IMR-90 (cell line): Measurements from ENCODE around the gene AP3S1. TPM values are rescaled to one million over a fixed set of nuclear protein-coding genes. Genes with fewer than 3 reads are reported as not detected.
A peak's percentile ranks its signal among the peaks of the same experiment; 100 is the strongest.

Experiments used
- ATAC-seq: fragments of 200-7000 bp; cut with Tn5 transposase; 2 replicates; pipeline ENCODE4 v1.9.1; 2020; ENCODE audit warnings: low read depth, mild to moderate bottlenecking, moderate library complexity
- BruUV-seq: library from RNA; stranded (reverse); fragments of 400-500 nt; replicated peaks from 2 replicates; lab custom pipeline; 2021; lab: Mats Ljungman, UMichigan
- CTCF ChIA-PET: fragments of 300-600 bp; formaldehyde crosslinking; extraction: SDS; loops from one replicate; lab custom pipeline; 2021; ENCODE audit warnings: antibody characterized with exemption; lab: Yijun Ruan, JAX
- POLR2A ChIA-PET: fragments of 300-600 bp; sonication (Branson Sonifier 250); formaldehyde crosslinking; loops from one replicate; lab custom pipeline; 2022; ENCODE audit warnings: antibody characterized with exemption; ENCODE audit not compliant: unreplicated experiment; lab: Charles Lee
- DNase-seq: peaks from one replicate; pipeline ENCODE4 v3.0.0; 2013
- H2AFZ ChIP-seq: replicated peaks from 2 replicates; pipeline ENCODE3; 2013; ENCODE audit warnings: low read length, mild to moderate bottlenecking; ENCODE audit not compliant: poor library complexity
- H2AK5ac ChIP-seq: 2 replicates; pipeline ENCODE4 v1.6.1; 2013; ENCODE audit warnings: low read depth, low read length, inconsistent platforms
- H2AK9ac ChIP-seq: replicated peaks from 2 replicates; pipeline ENCODE3; 2013; ENCODE audit warnings: mild to moderate bottlenecking, low read depth, low read length, moderate library complexity; ENCODE audit not compliant: poor library complexity
- H2BK120ac ChIP-seq: 2 replicates; pipeline ENCODE4 v1.6.1; 2013; ENCODE audit warnings: low read depth, low read length, inconsistent platforms
- H2BK15ac ChIP-seq: 3 replicates; pipeline ENCODE4 v1.6.1; 2013; ENCODE audit warnings: low read depth, low read length, inconsistent platforms
- H2BK20ac ChIP-seq: 2 replicates; pipeline ENCODE4 v1.6.1; 2013; ENCODE audit warnings: low read depth, mild to moderate bottlenecking, inconsistent platforms, low read length, moderate library complexity
- H2BK5ac ChIP-seq: 2 replicates; pipeline ENCODE4 v1.6.1; 2013; ENCODE audit warnings: mild to moderate bottlenecking, low read depth, low read length, inconsistent platforms; ENCODE audit not compliant: poor library complexity, severe bottlenecking
- H3K14ac ChIP-seq: replicated peaks from 2 replicates; pipeline ENCODE4 v1.6.1; 2013; ENCODE audit warnings: low read depth, low read length, inconsistent platforms
- H3K18ac ChIP-seq: 2 replicates; pipeline ENCODE4 v1.6.1; 2013; ENCODE audit warnings: low read depth, low read length, control low read depth
- H3K23ac ChIP-seq: 2 replicates; pipeline ENCODE4 v1.6.1; 2013; ENCODE audit warnings: low read depth, low read length, inconsistent platforms
- H3K27ac ChIP-seq: 2 replicates; pipeline ENCODE4 v1.5.1; 2013; ENCODE audit warnings: mild to moderate bottlenecking, control low read depth, low read length; ENCODE audit not compliant: insufficient read depth
- H3K27me3 ChIP-seq: 2 replicates; pipeline ENCODE4 v1.6.1; 2013; ENCODE audit warnings: low read length; ENCODE audit not compliant: control insufficient read depth, insufficient read depth
- H3K36me3 ChIP-seq: 2 replicates; pipeline ENCODE4 v1.6.1; 2013; ENCODE audit warnings: low read length, mixed read lengths; ENCODE audit not compliant: control insufficient read depth, insufficient read depth
- H3K4ac ChIP-seq: 2 replicates; pipeline ENCODE4 v1.6.1; 2013; ENCODE audit warnings: low read depth, low read length, inconsistent platforms
- H3K4me1 ChIP-seq: 2 replicates; pipeline ENCODE4 v1.6.1; 2013; ENCODE audit warnings: low read length, mixed read lengths; ENCODE audit not compliant: control insufficient read depth, insufficient read depth
- H3K4me2 ChIP-seq: 2 replicates; pipeline ENCODE4 v1.6.1; 2013; ENCODE audit warnings: low read depth, mild to moderate bottlenecking, control low read depth, low read length, moderate library complexity
- H3K4me3 ChIP-seq: 2 replicates; pipeline ENCODE4 v1.5.1; 2013; ENCODE audit warnings: low read depth, mild to moderate bottlenecking, control low read depth, low read length, moderate library complexity; ENCODE audit not compliant: insufficient read depth
- H3K56ac ChIP-seq: 2 replicates; pipeline ENCODE4 v1.6.1; 2013; ENCODE audit warnings: low read length, inconsistent platforms; ENCODE audit not compliant: insufficient read depth; ENCODE audit errors: extremely low read depth
- H3K79me1 ChIP-seq, 2 experiments: 2 replicates each; pipeline ENCODE4 v1.6.1; 2013; ENCODE audit warnings: low read length in 2 of 2, inconsistent platforms in 1 of 2, low read depth in 1 of 2
- H3K9ac ChIP-seq: 2 replicates; pipeline ENCODE4 v1.6.1; 2013; ENCODE audit warnings: low read depth, low read length, control low read depth
- H3K9me1 ChIP-seq: 2 replicates; pipeline ENCODE4 v1.6.1; 2013; ENCODE audit warnings: low read length, inconsistent platforms; ENCODE audit not compliant: insufficient read depth
- H3K9me3 ChIP-seq: 2 replicates; pipeline ENCODE4 v1.6.1; 2013; ENCODE audit warnings: low read length; ENCODE audit not compliant: control insufficient read depth, insufficient read depth
- H4K20me1 ChIP-seq: 2 replicates; pipeline ENCODE4 v1.6.1; 2013; ENCODE audit warnings: low read length, inconsistent platforms; ENCODE audit not compliant: insufficient read depth
- H4K5ac ChIP-seq: 2 replicates; pipeline ENCODE4 v1.6.1; 2013; ENCODE audit warnings: mild to moderate bottlenecking, low read depth, low read length, control low read depth
- H4K8ac ChIP-seq, 2 experiments: 2 replicates each; pipeline ENCODE4 v1.6.1; 2013; ENCODE audit warnings: low read depth in 2 of 2, low read length in 2 of 2, control low read depth in 1 of 2, inconsistent platforms in 1 of 2
- H4K91ac ChIP-seq: 2 replicates; pipeline ENCODE4 v1.6.1; 2013; ENCODE audit warnings: low read depth, low read length, inconsistent platforms; ENCODE audit not compliant: insufficient read depth
- BHLHE40 ChIP-seq: fragments of 150-350 bp; IDR thresholded peaks from 2 replicates; pipeline ENCODE4 v1.6.1; 2016; ENCODE audit warnings: mild to moderate bottlenecking, low read depth, low read length
- MAFK ChIP-seq: IDR thresholded peaks from 2 replicates; pipeline ENCODE4 v1.6.1; 2012; ENCODE audit warnings: low read depth, low read length, improper control_type of control experiment
- WGBS, 2 experiments: methylation state at CpG; one replicate each; pipeline versions ENCODE4 v1.1.5 to v1.1.7; 2013; ENCODE audit warnings: missing lambda C conversion rate in 2 of 2; ENCODE audit not compliant: insufficient read length in 1 of 2; ENCODE audit errors: extremely low coverage in 2 of 2; 5-methylcytosine and 5-hydroxymethylcytosine counted together
- dilution Hi-C: fragments of 300-500 bp; cut with HindIII; formaldehyde crosslinking; loops from one replicate; pipeline ENCODE4 v1.14.3; 2018; ENCODE audit warnings: low sequenced_read_pairs; ENCODE audit not compliant: unreplicated experiment
- in situ Hi-C: fragments of 300-500 bp; cut with MboI; formaldehyde crosslinking; loops from 3 replicates; pipeline ENCODE4 v1.14.3; 2019; ENCODE audit warnings: low sequenced_read_pairs, inconsistent platforms, mixed read lengths
- intact Hi-C: fragments of 100-400 bp; cut with micrococcal nuclease; formaldehyde crosslinking; loops from 2 replicates; pipeline ENCODE4 v1.10.0; 2022
- polyA plus RNA-seq, 3 experiments: library from polyadenylated mRNA; depleted of rRNA; stranded (reverse); fragments of >200 nt; gene quantifications; 2 replicates each; pipeline ENCODE4 v1.2.3, GENCODE V29; 2012; ENCODE audit warnings: low replicate concordance in 1 of 3
- total RNA-seq: library from RNA; depleted of rRNA; stranded (reverse); fragments of >200 nt; gene quantifications from 2 replicates; pipeline ENCODE4 v1.2.3, GENCODE V29; 2012
- TF ChIP-seq, protein P1 (sequence below): conservative IDR thresholded peaks from 2 replicates; pipeline ENCODE4 v1.5.1; 2012; ENCODE audit warnings: mild to moderate bottlenecking, low read depth, low read length, improper control_type of control experiment

AP3S1 gene
- total and polyA plus RNA-seq, 2 of the 4 experiments (the other 2 are of a cell fraction) = 21.9 to 73.1 TPM

DNA sequence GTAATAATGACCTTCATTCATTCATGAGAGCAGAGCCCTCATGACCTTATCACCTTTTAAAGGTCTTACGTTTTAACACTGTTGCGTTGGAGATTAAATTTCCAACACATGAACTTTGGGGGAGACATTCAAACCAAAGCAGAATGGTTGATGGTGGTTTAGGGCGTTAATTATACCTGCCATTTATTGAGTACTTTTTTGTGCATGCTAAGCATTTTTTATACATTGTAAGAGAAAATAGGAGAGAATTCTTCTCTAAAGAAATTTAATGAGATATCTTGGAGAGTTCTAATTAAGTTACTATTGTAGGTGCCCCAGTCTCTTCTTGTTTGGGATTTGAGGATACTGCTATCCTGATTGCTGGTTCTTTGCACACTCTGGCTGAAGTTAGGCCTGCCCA, 12.4 kb downstream of the AP3S1 start:
- no peak for DNase-seq
- H3K18ac ChIP-seq = no peak overlapping the region
- WGBS, 2 experiments = no CpG with 5 or more reads among the region's 3 CpGs
- no peak overlapping the region for H2BK120ac ChIP-seq
- H3K4me2 ChIP-seq = no peak overlapping the region
- ChIA-PET POLR2A (no interaction called here), CTCF (no interaction called here)
- ATAC-seq = no peak
- no peak overlapping the region for H3K14ac ChIP-seq
- H3K4me1 ChIP-seq = peaks cover 14% of the 10 kb centered on the region
- no peak overlapping the region for H4K8ac ChIP-seq
- no peak overlapping the region for H3K23ac ChIP-seq
- no peak overlapping the region for H2AK9ac ChIP-seq
- H4K5ac ChIP-seq = no peak overlapping the region
- no peaks in the 10 kb centered on the region for H3K27me3 ChIP-seq
- no peaks in the 10 kb centered on the region for H3K9me3 ChIP-seq
- H3K9me1 ChIP-seq = peaks cover 3% of the 10 kb centered on the region
- no peak overlapping the region for H3K4me3 ChIP-seq
- H2BK5ac ChIP-seq = no peak overlapping the region
- H3K4ac ChIP-seq = no peak overlapping the region
- no peak overlapping the region for H3K56ac ChIP-seq
- H4K20me1 ChIP-seq = peaks cover 49% of the 10 kb centered on the region
- H3K9ac ChIP-seq = no peak overlapping the region
- H2BK15ac ChIP-seq = no peak overlapping the region
- BruUV-seq = no TSS peak
- intact Hi-C loops = no loop called here
- H2AFZ ChIP-seq = no peak overlapping the region
- in situ Hi-C loops = no loop called here
- dilution Hi-C loops = no loop called here
- H3K27ac ChIP-seq = no peak overlapping the region
- no peak overlapping the region for H4K91ac ChIP-seq
- H2BK20ac ChIP-seq = no peak overlapping the region
- no peaks in the 10 kb centered on the region for H3K36me3 ChIP-seq
- H2AK5ac ChIP-seq = no peak overlapping the region
- TF ChIP-seq, protein P1, sequence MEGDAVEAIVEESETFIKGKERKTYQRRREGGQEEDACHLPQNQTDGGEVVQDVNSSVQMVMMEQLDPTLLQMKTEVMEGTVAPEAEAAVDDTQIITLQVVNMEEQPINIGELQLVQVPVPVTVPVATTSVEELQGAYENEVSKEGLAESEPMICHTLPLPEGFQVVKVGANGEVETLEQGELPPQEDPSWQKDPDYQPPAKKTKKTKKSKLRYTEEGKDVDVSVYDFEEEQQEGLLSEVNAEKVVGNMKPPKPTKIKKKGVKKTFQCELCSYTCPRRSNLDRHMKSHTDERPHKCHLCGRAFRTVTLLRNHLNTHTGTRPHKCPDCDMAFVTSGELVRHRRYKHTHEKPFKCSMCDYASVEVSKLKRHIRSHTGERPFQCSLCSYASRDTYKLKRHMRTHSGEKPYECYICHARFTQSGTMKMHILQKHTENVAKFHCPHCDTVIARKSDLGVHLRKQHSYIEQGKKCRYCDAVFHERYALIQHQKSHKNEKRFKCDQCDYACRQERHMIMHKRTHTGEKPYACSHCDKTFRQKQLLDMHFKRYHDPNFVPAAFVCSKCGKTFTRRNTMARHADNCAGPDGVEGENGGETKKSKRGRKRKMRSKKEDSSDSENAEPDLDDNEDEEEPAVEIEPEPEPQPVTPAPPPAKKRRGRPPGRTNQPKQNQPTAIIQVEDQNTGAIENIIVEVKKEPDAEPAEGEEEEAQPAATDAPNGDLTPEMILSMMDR = no peak
- no peak for TF ChIP-seq BHLHE40
- TF ChIP-seq MAFK = peak; percentile 80
- H3K79me1 ChIP-seq = peaks cover 20 to 51% of the 10 kb centered on the region in 2 experiments
